HUDEP-2 (cell line): Measurements from ENCODE around the gene EML6.

Experiments
- DNase-seq, 76 experiments: peaks; one replicate each; lab custom pipeline; 2025; ENCODE audit not compliant: unreplicated experiment in 76 of 76; lab: John Stamatoyannopoulos, UW

The EML6 gene

DNA sequence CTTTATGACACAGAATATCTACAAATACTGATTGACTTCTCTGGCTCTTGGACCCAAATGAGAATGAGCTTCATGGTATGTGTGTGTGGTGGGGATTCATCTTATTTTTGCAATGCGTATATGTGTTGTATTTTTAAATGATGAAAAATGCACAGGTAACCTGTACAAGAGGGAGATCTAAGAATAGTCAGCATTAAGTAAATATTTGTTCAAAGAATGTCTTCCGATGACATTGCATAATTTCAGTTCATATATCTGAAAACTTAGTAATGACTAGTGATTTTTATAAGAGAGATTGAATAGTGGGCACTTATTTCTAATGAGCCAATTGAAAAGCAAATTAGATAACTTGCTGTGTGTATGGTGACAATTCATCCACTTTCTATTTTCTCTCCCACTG is 66.4 kb downstream of the EML6 start:
- no peak for DNase-seq

DNA sequence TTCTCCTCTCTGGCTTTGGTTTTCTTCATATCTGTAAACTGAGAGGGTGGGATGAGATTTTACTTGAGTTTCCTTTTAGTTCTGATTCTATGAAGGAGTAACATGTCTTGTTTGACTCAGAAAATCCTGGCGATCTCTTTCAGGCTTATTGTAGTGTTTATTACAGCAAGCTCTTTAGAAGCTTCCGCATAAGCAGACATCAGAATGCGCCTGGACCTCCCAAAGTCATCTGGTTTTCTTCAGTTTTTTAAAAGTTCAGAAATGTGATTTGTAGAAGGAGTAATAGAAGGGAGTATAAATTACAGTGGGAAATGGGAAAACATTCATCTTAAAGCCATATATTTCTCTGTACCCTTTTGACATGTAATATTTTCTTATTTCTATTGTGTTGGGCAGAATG is 68.4 kb downstream of the EML6 start:
- no peak for DNase-seq

DNA sequence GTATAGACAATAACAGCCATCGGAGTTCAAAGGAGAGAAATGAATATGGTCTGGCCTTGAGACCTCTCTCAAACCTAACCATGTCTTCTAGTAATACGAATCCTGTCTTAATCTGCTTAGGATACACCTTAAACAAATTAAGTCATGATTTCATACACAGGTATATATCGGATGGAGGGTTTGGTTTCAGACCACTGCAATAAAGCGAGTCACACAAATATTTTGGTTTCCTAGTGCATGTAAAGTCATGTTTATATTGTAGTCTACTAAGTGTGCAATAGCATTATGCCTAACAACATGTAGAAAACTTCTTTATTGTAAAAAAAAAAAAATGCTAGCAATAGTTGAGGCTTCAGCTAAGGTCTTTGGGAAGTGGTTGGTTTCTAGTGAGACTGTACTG is 73.8 kb downstream of the EML6 start:
- DNase-seq: no peak

DNA sequence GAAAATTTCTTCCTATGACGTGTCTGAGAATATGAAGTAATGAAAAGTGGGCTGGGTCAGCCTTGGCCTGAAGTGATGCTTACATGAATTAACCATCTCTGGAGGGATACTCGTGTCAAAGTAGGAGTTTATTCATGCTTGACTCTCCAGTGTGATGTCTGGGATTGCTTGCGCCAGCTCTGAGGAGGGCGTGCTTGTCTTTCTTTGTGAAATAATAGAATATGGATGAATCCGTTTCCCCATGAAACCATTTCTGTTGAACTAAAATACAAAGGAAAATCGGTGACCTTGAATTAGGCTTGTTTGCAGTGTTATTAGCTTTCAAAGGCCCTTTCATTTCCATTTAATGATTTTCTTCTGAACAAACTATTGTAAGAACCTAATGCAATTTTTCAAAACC is 77.9 kb downstream of the EML6 start:
- no peak for DNase-seq

DNA sequence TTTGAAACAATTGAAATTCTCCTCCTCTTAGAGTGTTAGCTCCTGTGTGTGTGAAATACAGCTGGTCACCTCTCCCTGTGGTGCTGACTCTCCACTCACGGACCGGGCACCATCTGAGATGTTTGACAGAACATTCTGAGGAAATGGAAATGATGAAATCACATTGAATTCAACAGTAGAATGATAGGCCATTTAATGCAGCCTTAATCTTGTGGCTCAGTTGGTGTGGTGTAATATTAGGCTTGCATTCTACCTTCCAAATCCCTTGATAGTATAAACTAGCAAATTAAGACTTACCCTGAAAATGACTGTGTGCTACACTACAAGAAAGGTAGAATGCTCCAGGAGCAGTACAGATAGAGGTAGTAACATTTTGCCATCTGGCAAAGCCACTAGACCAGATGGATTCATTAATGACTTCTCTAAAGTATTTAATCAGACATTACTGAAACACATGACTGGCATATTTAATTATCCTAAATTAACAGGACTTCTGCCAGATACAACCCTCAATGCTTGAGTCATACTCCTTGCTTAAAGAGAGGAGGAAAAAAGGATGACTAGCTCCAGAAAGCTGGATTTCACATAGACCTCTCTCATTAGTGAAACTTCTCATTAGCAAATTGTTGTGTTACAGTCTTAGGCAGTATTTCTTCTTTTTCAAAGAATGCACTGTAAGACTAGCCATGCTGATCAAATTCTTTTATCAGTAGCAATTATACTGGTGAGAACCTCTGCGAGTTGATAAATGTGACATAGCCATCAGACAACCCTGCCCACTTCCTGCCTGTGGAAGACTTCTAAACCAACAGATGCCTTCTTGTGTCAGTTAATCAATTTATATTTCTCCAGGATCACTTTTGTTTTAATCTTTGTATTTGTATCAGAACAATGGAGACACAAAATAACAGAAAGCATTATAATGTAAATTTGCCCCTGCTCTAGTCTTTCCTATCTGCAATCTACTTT is 80.6 kb downstream of the EML6 start:
- DNase-seq: no peak

DNA sequence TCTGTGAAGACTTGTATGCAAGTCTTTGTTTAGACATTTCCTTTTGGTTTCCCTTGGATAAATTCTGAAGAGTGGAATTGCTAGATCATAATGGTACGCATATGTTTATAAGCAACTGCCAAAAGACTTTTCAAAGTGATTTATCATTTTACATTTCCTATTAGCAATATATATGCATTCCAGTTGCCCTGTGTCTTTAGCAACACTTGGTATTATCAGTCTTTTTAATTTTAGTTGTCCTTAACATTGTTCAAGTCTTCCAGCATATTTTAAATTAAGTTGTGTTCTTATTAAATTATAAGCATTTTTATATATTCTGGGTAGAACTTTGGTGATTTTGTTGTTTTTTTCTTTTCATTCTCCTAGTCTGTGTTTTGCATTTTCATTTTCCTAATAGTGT is 81.8 kb downstream of the EML6 start:
- no peak for DNase-seq

DNA sequence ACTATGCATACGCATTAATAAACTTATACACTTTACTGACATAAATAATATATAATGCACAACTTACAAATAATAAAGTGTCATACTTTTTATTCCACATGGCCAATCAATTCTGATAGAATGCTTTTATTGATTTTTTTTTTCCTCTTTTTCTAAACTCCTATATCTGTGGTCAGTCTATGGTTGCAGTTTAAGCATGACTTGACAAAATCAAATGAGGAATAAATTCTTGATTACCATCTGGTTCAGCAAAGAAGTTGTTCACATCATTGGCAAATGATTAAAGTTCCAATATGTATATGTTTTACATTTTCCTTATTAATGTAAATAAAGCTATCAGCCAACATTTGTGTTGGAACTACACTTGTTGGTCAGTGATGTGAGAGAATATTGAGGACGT is 83.5 kb downstream of the EML6 start:
- DNase-seq: no peak

DNA sequence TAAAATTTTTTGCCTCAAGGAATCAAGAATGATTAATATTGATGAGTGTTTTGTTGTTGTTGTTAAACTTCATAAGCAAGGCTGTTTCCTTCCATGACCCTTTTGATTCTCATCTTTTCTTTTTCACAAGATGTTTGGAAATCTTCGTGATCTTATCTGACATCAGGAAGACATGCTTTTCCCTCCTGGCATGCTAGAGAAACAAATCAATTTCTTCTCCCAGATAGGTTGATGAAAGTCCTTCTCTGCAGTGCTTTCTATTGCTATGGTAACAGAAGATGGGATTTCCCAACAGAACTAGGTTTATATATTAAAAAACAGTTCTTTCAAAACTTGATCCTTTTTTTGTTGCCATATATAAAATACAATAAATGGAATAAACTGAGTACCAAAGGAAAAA is 85.2 kb downstream of the EML6 start:
- DNase-seq: no peak

DNA sequence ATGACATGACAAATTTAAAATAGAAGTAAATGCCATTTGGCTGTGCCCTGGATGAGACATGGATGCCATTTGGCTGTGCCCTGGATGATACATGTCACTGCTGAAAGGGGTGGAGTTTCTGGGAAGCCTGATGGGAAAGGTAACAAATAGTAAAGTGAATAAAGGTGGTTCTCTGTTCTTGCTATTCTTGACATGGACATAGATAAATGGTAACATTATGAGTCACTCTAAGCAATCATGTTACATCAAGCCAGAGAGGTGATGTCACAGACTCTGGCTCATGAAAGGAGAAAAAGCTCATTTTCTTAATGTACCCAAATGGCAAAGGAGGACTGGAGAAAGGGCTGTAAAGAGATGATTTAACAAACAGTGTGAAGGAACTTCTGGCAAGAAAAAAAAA is 86.4 kb downstream of the EML6 start:
- no peak for DNase-seq

DNA sequence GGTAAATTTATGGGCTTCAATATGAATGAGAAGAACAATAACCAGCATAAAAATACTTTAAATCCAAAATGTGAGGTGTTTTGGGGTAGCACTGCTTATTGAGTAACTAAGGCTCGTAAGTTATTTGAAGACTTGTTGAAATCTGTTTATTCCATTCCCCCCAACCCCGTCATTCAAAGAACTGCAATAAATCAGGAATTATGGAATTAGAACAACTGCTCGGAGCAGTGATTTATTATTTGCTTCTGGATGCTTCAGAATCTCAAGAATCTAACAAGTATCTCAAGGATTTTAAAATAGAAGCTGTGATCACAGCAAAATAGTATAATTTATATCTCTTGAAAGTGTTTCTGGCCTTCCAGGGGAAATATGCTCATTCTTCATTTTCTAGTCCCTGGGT is 86.8 kb downstream of the EML6 start:
- DNase-seq: no peak

DNA sequence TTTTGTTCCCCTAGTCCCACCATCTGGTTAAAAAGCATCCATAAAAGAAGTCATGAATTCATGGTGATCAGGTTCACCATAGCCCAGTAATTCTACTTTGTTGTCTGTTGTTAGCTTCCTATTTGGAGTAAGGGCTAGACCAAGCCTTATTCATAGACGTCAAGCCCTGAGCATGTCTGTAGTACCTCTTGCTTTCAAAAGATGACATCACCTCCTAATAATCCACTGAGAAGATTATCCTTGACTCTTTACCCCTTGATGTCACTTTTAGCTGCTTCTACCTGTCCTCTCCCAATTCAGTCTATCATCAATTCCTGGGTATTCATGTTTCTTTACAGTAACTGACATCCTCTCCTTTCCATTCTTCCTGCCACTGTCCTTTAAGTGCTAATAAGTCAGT is 90.1 kb downstream of the EML6 start:
- no peak for DNase-seq

DNA sequence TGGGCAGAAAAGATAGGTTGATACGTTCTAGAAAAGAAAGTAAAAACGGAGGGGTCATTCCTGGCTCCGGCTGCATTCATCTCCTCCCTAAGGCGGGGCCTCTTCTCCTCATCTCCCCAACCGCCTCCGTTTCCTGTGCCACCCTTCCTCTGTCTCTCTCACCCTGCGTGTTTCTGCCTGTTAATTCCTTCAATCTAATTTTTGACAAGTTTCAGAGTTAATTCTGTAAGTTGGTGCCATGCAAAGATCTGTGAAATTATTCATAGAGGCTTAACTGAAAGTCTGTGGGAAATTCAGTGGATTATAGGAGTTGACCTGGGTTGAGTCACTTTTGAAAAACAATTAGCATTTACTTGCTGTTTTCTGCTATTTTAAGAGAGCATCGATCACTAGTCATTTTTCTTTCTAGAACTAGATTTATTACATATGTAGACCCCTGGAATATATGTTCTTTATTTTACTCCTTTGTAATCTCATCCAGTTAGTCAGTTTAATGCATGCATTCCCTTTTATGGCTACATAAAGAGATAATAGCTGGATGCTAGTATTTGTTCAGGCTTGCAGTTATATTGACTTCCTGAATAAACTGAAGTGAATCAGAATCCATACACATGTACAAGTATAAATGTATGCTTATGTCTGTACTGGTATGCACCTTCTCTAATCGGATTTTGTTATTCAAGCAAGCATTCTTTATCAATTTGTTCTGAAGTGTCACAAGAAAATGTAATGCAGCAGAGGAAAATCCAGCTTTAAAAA is 91.1 kb downstream of the EML6 start:
- DNase-seq: no peak

DNA sequence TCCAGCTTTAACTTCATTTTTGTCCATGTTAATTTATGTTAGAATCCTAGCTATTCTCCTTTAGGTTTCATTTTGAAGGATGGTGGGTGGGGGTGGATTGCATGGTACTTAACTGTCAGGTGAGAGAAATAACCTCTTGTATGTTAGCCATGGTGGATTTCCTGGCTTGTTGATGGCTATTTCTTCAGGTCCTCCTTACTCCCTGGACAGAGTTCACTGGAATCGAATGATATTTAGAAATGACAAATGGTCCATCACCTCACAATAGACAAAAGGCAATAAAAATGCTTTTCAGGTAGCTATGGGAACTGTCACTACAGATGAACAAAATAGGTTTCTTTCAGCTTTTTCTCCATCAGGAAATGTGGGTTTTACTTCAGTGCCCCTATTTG is 91.7 kb downstream of the EML6 start:
- no peak for DNase-seq

DNA sequence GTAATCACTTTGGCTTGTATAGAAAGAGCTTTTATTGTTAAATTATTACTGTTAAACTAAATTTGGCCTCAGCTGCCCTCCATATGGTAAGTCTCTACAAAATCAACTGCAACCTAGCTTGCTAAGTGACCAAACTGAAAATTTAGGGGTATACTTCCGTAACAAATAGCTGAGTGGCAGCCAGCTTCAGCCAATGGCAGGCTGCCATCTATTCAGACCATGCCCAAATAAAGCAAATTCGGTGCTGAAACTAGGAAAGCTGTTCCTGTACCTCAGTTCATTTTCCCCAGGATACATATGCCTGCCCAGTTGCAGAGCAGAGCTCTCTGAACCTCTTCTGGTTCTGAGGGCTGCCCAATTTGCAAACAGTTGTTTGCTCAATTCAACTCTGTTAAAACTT is 94.8 kb downstream of the EML6 start:
- no peak for DNase-seq

DNA sequence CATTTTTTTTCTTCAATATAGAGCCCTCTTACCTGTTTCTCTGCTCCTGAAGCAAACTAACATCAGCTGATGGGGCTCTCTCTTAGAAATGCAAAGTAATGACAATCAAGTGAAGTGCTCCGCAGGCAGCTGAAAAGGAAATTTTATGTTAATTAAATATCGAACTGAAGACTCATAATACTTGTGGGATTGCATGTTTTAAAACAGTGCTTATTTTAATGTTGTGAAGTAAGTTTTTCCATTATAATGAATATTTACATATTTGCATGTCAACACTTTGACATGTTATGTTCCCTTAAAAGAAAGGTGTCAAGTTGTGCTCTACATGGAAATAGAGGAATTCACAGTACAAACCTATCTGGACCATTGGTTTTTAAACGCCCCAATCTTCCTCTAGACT is 97.1 kb downstream of the EML6 start:
- no peak for DNase-seq

DNA sequence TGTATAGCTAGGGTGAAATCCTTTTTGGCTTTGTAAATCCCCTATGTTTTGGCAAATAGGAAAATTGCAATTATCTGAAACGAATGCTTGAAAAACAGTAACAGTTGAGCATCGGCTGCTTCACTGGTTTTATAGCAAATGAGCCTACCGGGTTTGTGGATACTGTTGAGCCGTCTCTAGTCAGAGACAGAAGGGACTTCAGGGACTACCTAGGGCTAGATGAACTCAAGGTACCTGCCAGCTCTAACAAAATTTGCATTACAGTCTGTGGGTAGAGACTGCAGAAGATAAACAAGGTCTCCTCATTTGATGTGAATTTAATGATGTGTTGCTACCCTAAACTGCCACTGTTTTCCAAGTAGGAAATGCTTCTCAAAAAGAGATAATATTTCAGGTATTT is 101.1 kb downstream of the EML6 start:
- no peak for DNase-seq

DNA sequence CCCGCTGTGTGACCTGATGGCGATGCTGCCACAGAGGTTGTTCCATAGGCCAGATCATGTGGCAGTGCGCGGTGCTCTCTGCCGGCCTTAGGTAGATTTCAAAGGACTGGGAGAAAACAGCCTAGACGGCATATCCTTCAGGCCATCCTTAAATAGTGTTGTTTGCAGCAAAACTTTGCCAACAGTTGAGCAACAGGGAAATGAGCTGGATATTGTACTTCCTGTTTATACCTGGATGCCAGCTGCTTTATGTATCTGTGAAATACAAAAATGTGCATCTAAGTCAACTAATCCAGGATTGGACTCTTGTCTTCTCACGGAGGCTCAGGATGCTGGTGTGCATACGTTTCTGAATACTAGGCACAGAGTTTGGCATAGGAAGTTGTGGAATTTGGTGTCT is 107.1 kb downstream of the EML6 start:
- no peak for DNase-seq

DNA sequence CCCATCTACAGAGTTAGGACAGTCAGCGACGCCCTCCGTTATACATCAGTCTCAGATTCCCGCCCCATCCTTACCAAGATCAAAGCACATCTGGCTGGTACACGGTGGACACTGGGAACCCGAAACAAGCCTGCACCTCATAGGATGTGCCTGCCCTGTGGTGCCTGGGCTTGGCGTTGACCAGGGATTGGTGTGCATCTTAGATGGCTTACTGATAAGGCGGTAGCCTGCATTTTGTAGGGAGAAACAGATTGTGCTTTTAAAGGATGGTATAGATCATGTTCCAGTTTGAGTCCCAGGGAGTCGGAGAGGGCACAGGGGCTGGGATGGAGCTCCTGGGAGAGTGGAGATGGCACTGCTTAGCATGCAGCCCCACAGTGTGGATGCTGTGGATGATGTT is 108.0 kb downstream of the EML6 start:
- no peak for DNase-seq

DNA sequence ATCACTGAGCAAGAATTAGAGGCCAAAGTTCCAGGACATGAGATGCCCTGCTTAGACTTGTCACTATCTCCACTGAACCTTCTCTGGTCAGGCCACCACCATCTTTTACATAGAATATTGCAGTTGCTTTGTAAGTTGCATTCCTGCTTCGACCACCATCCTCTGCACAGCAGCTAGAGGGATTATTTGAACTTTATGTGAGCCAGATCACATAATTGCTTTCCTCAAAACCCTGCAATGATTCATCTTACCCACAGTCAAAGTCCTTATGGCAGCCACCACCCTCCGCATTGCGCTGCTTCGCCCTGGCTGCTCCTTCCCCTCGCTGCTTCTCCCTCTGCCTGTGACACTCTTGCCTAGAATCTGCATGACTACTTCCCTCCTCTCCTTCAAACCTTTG is 111.3 kb downstream of the EML6 start:
- DNase-seq: no peak

DNA sequence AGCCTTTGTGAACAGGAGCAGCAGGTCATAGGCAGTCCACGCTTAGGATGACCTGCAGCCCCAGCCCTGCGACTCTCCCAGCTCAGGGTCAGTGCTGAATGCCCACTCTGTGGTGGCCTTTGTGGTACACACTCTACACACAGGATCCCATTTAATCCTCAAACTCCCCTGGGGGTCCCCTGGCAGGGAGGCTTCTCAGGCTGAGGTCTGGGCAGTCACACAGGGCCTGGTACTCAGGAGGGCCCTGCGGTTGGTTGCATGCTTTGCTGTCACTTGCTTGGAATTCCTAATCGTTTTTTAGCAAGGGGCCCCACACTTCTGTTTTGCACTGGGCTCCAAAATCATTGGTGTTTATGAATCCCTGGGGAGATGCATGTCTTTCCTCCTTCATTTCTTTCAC is 113.0 kb downstream of the EML6 start:
- no peak for DNase-seq

DNA sequence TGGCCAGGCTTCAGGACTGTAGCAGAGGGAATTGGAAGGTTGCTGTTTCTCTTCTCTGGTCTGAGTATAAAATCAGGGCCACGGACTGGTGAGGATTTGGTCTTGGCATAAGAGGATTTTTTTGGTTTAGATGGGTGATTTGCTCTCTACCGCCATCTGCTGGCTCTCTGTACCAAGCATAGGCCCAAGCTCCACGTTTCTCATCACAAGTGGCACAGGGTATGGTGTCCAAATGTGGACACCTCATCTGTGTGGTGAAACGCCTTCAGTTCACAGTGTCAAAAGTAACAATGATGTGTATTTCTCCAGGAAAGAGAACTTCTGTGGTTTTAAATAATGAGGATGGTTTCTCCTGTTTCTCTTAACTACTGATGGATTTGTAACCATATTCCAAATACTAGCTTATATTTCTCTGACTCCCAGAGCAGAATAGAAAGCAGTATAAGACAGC is 115.1 kb downstream of the EML6 start:
- peak in 38 of 76 experiments; percentile 1 to 57 (median 20) for DNase-seq
